ENCODE data around the gene BMPR1A. TPM values are rescaled to one million over a fixed set of nuclear protein-coding genes. Genes with fewer than 3 reads are reported as not detected.

BMPR1A gene
- total RNA-seq, 1 experiment from 2014 or later: 63.2 TPM

- Histone ChIP-seq H3K36me3 (ENCODE audit: control insufficient read depth, insufficient read depth, low read length) (no peaks in the 10 kb centered on the region), H3K4me3 (ENCODE audit: low read depth, low read length) (no peak overlapping the region), H3K27me3 (replicated peaks; ENCODE audit: control insufficient read depth, insufficient read depth, low read length) (no peaks in the 10 kb centered on the region), H3K4me1 (peaks cover 45% of the 10 kb centered on the region), H3K9me3 (no peaks in the 10 kb centered on the region)
- no peaks in the 10 kb centered on the region for H3K9me3 Mint-ChIP-seq (ENCODE audit: unreplicated experiment)
- TF ChIP-seq, protein P1, sequence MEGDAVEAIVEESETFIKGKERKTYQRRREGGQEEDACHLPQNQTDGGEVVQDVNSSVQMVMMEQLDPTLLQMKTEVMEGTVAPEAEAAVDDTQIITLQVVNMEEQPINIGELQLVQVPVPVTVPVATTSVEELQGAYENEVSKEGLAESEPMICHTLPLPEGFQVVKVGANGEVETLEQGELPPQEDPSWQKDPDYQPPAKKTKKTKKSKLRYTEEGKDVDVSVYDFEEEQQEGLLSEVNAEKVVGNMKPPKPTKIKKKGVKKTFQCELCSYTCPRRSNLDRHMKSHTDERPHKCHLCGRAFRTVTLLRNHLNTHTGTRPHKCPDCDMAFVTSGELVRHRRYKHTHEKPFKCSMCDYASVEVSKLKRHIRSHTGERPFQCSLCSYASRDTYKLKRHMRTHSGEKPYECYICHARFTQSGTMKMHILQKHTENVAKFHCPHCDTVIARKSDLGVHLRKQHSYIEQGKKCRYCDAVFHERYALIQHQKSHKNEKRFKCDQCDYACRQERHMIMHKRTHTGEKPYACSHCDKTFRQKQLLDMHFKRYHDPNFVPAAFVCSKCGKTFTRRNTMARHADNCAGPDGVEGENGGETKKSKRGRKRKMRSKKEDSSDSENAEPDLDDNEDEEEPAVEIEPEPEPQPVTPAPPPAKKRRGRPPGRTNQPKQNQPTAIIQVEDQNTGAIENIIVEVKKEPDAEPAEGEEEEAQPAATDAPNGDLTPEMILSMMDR (IDR thresholded peaks at IDR 0.05; ENCODE audit: insufficient read depth in 1 of 2, low read depth in 1 of 2, low read length in 1 of 2, severe bottlenecking in 1 of 2, unreplicated experiment in 1 of 2): no peak
- no peaks in the 10 kb centered on the region for H3K27me3 Mint-ChIP-seq (ENCODE audit: insufficient read depth, unreplicated experiment)
- H3K27ac Mint-ChIP-seq (ENCODE audit: unreplicated experiment): no peak overlapping the region
- POLR2A ChIA-PET: no interaction called here
- H3K4me1 Mint-ChIP-seq (ENCODE audit: low read depth, unreplicated experiment): peaks cover 49% of the 10 kb centered on the region
- BruUV-seq (replicated peaks): no TSS peak
- H3K4me3 Mint-ChIP-seq (ENCODE audit: unreplicated experiment): no peak overlapping the region
- intact Hi-C loops (cut with micrococcal nuclease; ENCODE audit: unreplicated experiment): no loop called here
- CTCF ChIA-PET: no interaction called here
- no peak for DNase-seq
- H3K36me3 Mint-ChIP-seq (ENCODE audit: insufficient read depth, unreplicated experiment): peaks cover 23% of the 10 kb centered on the region
Observed at GRCh38 chr10:86867149-86867548, 110.7 kb downstream of the BMPR1A start.

DNA sequence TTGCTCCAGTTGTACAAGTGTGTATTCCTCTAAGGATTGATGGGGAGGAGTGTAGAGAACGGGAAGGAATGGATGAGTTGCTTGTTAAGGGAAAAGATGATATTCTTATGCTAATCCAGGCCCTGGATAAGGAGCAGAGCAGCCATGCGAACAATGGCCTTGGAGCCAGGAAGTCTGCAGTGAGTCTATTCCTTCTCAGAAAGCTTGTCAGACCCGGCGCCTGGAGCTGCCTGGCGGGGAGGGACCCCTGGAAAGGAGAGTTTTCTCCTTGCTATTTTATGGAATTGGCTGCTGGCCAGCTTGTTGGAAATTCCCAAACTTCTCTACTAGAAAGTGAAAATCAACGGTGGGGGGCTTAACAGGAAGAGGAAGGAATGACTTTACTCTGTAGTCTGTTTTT is 111.9 kb downstream of the BMPR1A start:
- Mint-ChIP-seq H3K36me3 (ENCODE audit: insufficient read depth, unreplicated experiment) (peaks cover 23% of the 10 kb centered on the region), H3K27ac (ENCODE audit: unreplicated experiment) (no peak overlapping the region), H3K27me3 (ENCODE audit: insufficient read depth, unreplicated experiment) (no peaks in the 10 kb centered on the region), H3K4me1 (ENCODE audit: low read depth, unreplicated experiment) (peaks cover 41% of the 10 kb centered on the region), H3K9me3 (ENCODE audit: unreplicated experiment) (no peaks in the 10 kb centered on the region), H3K4me3 (ENCODE audit: unreplicated experiment) (no peak overlapping the region)
- CTCF ChIA-PET: no interaction called here
- POLR2A ChIA-PET: no interaction called here
- H3K4me1 ChIP-seq: peaks cover 37% of the 10 kb centered on the region
- no peaks in the 10 kb centered on the region for H3K27me3 ChIP-seq (replicated peaks; ENCODE audit: control insufficient read depth, insufficient read depth, low read length)
- no TSS peak for BruUV-seq (replicated peaks)
- DNase-seq: no peak
- no peak overlapping the region for H3K4me3 ChIP-seq (ENCODE audit: low read depth, low read length)
- TF ChIP-seq, protein P1 (IDR thresholded peaks at IDR 0.05; ENCODE audit: insufficient read depth in 1 of 2, low read depth in 1 of 2, low read length in 1 of 2, severe bottlenecking in 1 of 2, unreplicated experiment in 1 of 2): no peak
- H3K9me3 ChIP-seq: no peaks in the 10 kb centered on the region
- no peaks in the 10 kb centered on the region for H3K36me3 ChIP-seq (ENCODE audit: control insufficient read depth, insufficient read depth, low read length)
- intact Hi-C loops (cut with micrococcal nuclease; ENCODE audit: unreplicated experiment): no loop called here

DNA sequence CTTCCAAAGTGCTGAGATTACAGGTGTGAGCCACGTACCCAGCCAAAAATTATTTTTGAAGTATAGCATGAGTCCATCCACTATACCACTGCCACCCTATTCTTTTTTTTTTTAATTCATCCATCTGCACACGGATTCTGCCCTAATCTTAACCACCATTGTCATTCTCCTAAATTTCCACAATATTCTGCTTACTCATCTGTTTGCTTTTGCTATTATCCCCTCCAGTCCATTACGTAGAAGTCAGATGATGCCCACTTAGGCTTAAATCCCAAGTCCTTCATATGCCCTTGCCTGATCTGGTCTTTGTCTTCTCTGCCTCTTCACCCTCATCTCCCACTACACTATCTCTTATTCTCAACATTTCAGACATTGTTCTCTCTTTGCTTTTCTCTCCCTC is 114.3 kb downstream of the BMPR1A start:
- Mint-ChIP-seq H3K9me3 (ENCODE audit: unreplicated experiment) (no peaks in the 10 kb centered on the region), H3K27me3 (ENCODE audit: insufficient read depth, unreplicated experiment) (no peaks in the 10 kb centered on the region), H3K4me3 (ENCODE audit: unreplicated experiment) (no peak overlapping the region), H3K27ac (ENCODE audit: unreplicated experiment) (peak overlapping the region; percentile 28), H3K4me1 (ENCODE audit: low read depth, unreplicated experiment) (peaks cover 18% of the 10 kb centered on the region), H3K36me3 (ENCODE audit: insufficient read depth, unreplicated experiment) (peaks cover 9% of the 10 kb centered on the region)
- TF ChIP-seq, protein P1 (IDR thresholded peaks at IDR 0.05; ENCODE audit: insufficient read depth in 1 of 2, low read depth in 1 of 2, low read length in 1 of 2, severe bottlenecking in 1 of 2, unreplicated experiment in 1 of 2): no peak
- BruUV-seq (replicated peaks): no TSS peak
- no peaks in the 10 kb centered on the region for H3K27me3 ChIP-seq (replicated peaks; ENCODE audit: control insufficient read depth, insufficient read depth, low read length)
- H3K36me3 ChIP-seq (ENCODE audit: control insufficient read depth, insufficient read depth, low read length): no peaks in the 10 kb centered on the region
- no peaks in the 10 kb centered on the region for H3K9me3 ChIP-seq
- DNase-seq: no peak
- ChIA-PET CTCF (no interaction called here), POLR2A (no interaction called here)
- H3K4me3 ChIP-seq (ENCODE audit: low read depth, low read length): no peak overlapping the region
- intact Hi-C loops (cut with micrococcal nuclease; ENCODE audit: unreplicated experiment): loop anchor here (1.0 kb wide), 1 partner anchor 7 kb away; no protein-coding TSS in a partner anchor
- H3K4me1 ChIP-seq: peaks cover 18% of the 10 kb centered on the region

Data from Caco-2 (cell line).